GM21737 (cell line): ENCODE results near the gene OOSP4B.
"Not testable (repeated sequence)": the region's sequence is repeated elsewhere in the genome, so short reads cannot be mapped to it uniquely, and the experiment has no call there.

Source experiments
- ATAC-seq: cut with Tn5 transposase; IDR thresholded peaks from one replicate; pipeline ENCODE4 v1.9.1; 2021; ENCODE audit warnings: mild to moderate bottlenecking, moderate library complexity; ENCODE audit not compliant: unreplicated experiment

OOSP4B gene

DNA sequence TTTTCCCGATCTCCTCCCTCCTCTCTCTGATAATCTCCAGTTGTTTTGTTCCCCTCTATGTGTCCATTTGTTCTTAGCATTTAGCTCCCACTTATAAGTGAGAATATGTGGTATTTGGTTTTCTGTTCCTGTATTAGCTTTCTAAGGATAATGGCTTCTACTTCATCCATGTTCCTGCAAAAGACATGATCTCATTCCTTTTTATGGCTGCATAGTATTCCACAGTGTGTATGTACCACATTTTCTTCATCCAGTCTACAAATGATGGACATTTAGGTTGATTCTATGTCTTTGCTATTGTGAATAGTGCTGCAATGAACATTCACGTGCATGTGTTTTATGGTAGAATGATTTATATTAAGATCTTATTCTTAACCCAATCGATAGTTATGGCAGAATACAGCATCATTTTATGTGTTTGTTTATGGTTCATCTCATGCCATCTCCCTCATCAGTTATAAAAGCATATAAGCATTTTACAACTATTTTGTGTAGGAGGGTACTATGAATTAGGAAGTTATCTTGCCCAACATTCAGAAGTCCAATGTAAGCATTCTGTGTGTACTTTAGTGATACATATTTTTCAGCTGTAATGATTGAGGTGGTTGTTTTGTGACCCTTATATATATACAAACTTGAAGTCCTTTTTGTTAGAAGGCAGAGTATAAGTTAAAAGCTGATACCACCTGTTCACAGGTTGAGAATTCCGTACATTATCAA, 42.7 kb downstream of the OOSP4B start:
- no peak for ATAC-seq

DNA sequence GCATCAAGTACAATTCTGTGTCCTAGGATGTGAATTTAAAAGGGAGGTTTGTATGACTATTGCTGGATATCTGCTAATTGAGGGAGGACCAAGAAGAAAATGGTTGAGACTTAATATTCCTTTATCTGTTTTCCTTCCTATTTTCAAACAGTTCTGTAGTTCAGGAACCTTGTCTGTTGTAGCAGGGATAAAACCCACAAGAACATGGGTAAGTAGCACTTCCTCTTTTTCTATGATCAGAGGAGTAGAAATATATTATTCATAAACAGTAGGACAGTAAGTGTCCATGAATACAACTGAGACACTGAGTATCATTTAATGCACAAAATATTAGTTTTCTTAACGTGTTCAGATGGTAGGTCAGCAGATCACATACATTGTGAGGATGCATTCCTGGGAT, 47.1 kb downstream of the OOSP4B start:
- no peak for ATAC-seq

DNA sequence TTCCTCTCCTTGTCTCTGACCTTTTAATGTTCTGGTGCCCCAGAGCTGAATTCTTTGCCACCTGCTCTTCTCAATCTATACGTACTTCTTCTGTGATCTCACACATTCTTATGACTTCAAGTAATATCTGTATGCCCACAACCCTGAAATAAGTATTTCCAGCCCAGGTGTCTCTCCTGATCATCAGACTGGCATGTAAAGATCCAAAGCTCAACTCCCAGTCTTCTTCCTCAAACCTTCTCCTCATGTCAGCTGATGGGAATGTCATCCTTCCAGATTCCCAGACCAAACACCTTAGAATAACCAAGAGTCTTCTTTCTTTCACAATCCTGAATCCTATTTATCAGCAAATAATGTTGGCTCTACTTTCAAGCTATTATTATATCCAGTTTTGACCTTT, 48.8 kb downstream of the OOSP4B start:
- ATAC-seq = no peak

DNA sequence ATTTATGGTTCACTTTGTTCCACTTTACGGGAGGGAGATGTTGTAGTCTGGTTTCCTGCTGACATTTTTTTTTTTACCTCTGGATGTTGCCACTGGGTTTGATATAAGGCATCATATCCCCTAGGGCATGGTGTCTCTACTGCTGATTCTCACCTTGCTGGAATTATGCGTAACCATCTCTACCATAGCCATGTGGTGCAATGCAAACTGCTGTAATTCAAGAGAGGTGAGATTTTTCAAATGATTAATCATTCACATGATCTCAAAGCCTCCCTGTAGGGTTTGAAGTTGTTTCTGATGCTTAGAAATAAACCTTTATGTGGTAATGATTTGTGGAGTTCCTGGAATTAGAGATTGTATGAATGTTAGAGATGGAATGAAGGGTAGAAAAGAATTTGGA, 52.5 kb downstream of the OOSP4B start:
- ATAC-seq = no peak

DNA sequence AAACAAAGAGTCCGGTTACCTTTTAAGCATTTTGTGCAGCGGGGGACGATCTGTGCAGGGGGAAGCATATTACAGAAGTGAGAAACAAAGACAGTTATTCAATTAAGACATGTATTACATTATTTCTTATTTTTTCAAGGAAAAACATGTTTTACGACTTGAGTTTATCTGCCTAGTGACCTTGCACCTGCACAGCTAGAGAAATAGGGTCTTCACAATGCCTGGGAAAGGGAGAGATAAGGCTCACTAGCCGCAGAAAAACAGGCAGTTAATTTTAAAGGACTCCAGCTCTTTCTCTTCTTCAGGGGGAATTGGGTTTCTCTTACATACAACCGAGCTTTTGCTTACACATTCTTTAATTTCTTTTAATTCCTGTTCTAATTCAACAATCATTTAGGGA, 54.7 kb downstream of the OOSP4B start:
- not testable (repeated sequence) for ATAC-seq

DNA sequence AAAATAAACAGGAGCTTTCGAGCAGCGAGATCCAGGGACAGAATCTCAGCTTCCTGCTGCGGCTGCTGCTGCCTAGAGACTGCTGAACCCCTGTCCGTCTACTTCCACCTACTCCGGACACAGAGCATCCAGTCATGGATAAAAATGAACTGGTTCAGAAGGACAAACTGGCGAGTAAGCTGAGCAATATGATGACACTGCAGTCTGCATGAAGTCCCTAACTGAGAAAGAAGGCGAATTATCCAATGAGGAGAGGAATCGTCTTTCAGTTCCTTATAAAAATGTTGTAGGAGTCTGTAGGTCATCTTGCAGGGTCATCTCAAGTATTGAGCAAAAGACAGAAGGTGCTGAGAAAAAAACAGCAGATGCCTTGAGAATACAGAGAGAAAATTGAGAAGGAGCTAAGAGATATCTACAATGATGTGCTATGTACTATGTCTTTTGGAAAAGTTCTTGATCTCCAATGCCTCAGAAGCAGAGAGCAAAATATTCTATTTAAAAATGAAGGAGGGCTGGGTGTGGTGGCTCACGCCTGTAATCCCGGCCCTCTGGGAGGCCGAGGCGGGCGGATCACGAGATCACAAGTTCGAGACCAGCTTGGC, 60.3 kb downstream of the OOSP4B start:
- ATAC-seq = no peak

DNA sequence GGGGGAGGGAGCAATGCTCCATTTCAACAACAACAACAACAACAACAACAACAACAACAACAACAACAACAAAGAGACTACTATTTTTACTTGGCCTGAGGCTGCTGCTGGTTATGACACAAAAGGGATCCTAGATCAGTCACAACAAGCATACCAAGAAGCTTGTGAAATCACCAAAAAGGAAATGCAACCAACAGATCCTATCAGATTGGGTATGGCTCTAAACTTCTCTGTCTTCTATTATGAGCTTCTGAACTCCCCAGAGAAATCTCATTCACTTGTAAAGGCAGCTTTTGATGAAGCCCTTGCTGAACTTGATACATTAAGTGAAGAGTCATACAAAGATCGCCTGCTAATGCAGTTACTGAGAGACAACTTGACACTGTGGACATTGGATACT, 61.0 kb downstream of the OOSP4B start:
- no peak for ATAC-seq

DNA sequence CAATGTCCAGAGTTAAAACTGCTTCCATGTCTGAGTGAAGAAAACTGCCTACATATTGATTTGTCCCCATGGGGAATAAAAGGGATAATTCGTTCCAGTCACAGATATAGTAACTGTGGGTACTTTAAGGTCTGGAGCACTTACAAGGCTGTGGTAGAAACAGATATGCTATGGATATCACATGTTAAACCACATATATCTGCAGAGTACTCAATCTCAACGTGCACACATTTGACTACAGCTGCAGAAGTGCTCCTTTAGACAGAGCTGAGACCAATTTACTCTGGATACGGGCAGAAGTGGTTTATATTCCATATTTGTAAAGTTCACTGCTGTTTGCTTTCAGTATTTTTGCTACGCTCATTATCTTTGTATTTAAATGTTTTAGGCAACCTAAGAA, 61.8 kb downstream of the OOSP4B start:
- ATAC-seq = no peak

DNA sequence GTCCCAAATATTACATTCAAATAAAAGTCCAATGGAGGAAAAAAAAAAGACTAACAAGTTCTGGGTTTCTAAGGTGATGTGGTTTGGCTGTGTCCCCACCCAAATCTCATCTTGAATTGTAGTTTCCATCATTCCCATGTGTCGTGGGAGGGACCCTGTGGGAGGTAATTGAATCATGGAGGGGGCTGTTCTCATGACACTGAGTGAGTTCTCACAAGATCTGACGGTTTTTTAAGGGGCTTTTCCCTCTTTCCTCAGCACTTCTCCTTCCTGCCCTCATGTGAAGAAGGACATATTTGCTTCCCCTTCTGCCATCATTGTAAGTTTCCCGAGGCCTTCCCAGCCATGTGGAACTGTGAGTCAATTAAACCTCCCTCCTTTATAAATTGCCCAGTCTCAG, 63.6 kb downstream of the OOSP4B start:
- ATAC-seq = no peak
